Natural killer cell (primary cell): ENCODE data around the gene IQSEC1. TPM values are rescaled to one million over a fixed set of nuclear protein-coding genes. Genes with fewer than 3 reads are reported as not detected.
A peak's percentile ranks its signal among the peaks of the same experiment; 100 is the strongest.

Source experiments
- ATAC-seq, 3 donors: fragments of 150-1000 bp in 2 of 3; fragments of 200-7000 bp in 1 of 3; cut with Tn5 transposase; 1 replicate in 1 of 3; 2 replicates in 2 of 3; pipeline ENCODE4 v1.10.0; 2021; ENCODE audit warnings: mild to moderate bottlenecking in 2 of 3, moderate library complexity in 2 of 3
- DNase-seq, 2 donors: peaks; one replicate each; pipeline versions ENCODE4 v3.0.0 to v3.0.0-alpha.2; 2013 to 2021; ENCODE audit warnings: mixed read lengths in 1 of 2
- H3K27ac ChIP-seq: one replicate; pipeline ENCODE4 v1.5.1; 2013; ENCODE audit warnings: mild to moderate bottlenecking, low read length
- H3K27me3 ChIP-seq: one replicate; pipeline ENCODE4 v1.6.1; 2013; ENCODE audit warnings: low read length; ENCODE audit not compliant: control insufficient read depth, insufficient read depth
- H3K36me3 ChIP-seq: one replicate; pipeline ENCODE4 v1.6.1; 2013; ENCODE audit warnings: low read length; ENCODE audit not compliant: control insufficient read depth, insufficient read depth
- H3K4me1 ChIP-seq: one replicate; pipeline ENCODE4 v1.6.1; 2013; ENCODE audit warnings: low read length; ENCODE audit not compliant: control insufficient read depth, insufficient read depth
- H3K4me3 ChIP-seq: one replicate; pipeline ENCODE4 v1.5.1; 2013; ENCODE audit warnings: low read length
- H3K9me3 ChIP-seq: one replicate; pipeline ENCODE4 v1.6.1; 2013; ENCODE audit warnings: low read length; ENCODE audit not compliant: control insufficient read depth, insufficient read depth
- H3K27ac Mint-ChIP-seq, 2 donors: one replicate each; pipeline ENCODE4 v1.8.0; 2022; ENCODE audit warnings: mild to moderate bottlenecking in 2 of 2, mixed read lengths in 2 of 2, moderate library complexity in 1 of 2
- H3K27me3 Mint-ChIP-seq, 2 donors: one replicate each; pipeline ENCODE4 v1.8.0; 2022; ENCODE audit warnings: low read depth in 2 of 2, mixed read lengths in 2 of 2
- H3K36me3 Mint-ChIP-seq: one replicate; pipeline ENCODE4 v1.8.0; 2022; ENCODE audit warnings: mixed read lengths
- H3K4me1 Mint-ChIP-seq, 2 donors: one replicate each; pipeline ENCODE4 v1.8.0; 2022; ENCODE audit warnings: mixed read lengths in 2 of 2
- H3K4me3 Mint-ChIP-seq: one replicate; pipeline ENCODE4 v1.8.0; 2022; ENCODE audit warnings: mild to moderate bottlenecking, moderate library complexity, mixed read lengths
- H3K9me3 Mint-ChIP-seq, 2 donors: one replicate each; pipeline ENCODE4 v1.8.0; 2022; ENCODE audit warnings: mixed read lengths in 2 of 2
- WGBS: methylation state at CpG from one replicate; pipeline ENCODE4 v1.1.7; 2013; ENCODE audit warnings: missing lambda C conversion rate; ENCODE audit not compliant: insufficient coverage; 5-methylcytosine and 5-hydroxymethylcytosine counted together
- intact Hi-C: fragments of 100-400 bp; cut with micrococcal nuclease; formaldehyde crosslinking; loops from one replicate; pipeline ENCODE4 v1.14.2; 2022
- total RNA-seq, 4 donors: library from RNA; stranded (reverse); fragments of 120-200 nt in 1 of 4; gene quantifications; one replicate each; pipeline versions ENCODE4 v1.2.3 to v1.2.4, GENCODE V29; 2013 to 2022
- TF ChIP-seq, protein P1 (sequence below): fragments of 200-600 bp; IDR thresholded peaks from one replicate; pipeline ENCODE4 v1.8.0; 2022; ENCODE audit warnings: antibody characterized with exemption

The IQSEC1 gene
- total RNA-seq, 3 donors from 2014 or later (not counting 1 experiment from before 2014, with no cell fraction given) = 124 to 189 (median 138) TPM

DNA sequence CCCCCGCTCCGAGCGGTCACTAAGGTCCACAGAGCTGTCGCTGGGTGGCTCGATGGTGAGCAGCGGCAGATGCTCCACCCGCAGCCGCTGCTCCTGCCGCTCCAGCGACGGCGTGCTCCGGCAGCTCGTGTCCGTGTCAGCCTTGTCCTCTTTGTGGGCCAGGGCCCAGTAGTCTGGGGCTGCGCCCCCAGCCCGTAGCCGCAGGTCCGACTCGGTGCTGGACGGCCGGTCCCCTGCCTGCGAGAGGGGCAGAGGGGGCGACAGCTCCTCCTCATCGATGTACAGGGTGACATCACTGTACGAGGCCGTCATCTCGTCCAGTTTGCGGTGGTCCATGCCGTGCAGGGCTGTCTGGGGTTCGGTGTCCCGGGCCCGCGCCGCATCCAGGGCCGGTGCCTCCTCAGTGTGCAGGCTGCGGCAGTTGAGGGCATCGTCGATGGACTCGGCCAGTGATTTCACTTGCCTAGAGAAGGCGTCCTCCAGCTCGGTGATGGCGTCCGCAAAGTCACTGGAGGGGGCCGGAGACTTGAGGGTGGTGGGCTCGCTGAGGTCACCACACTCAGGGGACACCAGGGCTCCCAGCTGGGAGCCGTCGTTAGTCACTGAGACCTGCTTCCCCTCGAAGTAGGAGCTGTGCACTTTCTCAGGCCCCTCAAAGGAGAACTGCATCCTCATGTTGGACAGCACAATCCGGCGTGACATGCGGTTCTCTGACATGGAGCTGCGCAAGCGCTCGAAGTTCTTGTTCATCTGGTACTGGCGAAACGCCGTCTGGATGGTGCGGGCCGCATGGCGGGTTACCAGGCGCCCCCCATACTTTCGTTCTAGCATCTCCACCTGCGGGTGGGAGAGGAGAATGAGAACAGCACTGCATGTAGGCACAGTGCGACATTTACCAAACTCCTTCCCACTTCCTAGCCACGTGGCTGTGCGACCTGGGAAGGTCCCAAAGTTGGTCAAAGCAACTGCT lies 137.1 kb downstream of the IQSEC1 start:
- peaks cover 8% of the 10 kb centered on the region for H3K36me3 Mint-ChIP-seq
- no peak overlapping the region for H3K4me3 Mint-ChIP-seq
- intact Hi-C loops = no loop called here
- no peaks in the 10 kb centered on the region for H3K27me3 Mint-ChIP-seq
- H3K4me1 ChIP-seq = peaks cover 6% of the 10 kb centered on the region
- TF ChIP-seq, protein P1, sequence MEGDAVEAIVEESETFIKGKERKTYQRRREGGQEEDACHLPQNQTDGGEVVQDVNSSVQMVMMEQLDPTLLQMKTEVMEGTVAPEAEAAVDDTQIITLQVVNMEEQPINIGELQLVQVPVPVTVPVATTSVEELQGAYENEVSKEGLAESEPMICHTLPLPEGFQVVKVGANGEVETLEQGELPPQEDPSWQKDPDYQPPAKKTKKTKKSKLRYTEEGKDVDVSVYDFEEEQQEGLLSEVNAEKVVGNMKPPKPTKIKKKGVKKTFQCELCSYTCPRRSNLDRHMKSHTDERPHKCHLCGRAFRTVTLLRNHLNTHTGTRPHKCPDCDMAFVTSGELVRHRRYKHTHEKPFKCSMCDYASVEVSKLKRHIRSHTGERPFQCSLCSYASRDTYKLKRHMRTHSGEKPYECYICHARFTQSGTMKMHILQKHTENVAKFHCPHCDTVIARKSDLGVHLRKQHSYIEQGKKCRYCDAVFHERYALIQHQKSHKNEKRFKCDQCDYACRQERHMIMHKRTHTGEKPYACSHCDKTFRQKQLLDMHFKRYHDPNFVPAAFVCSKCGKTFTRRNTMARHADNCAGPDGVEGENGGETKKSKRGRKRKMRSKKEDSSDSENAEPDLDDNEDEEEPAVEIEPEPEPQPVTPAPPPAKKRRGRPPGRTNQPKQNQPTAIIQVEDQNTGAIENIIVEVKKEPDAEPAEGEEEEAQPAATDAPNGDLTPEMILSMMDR = no peak
- H3K9me3 ChIP-seq = no peaks in the 10 kb centered on the region
- H3K36me3 ChIP-seq = peaks cover 91% of the 10 kb centered on the region
- H3K9me3 Mint-ChIP-seq = no peaks in the 10 kb centered on the region
- H3K27me3 ChIP-seq = no peaks in the 10 kb centered on the region
- no peak overlapping the region for H3K27ac ChIP-seq
- peaks cover 10 to 18% of the 10 kb centered on the region in 2 donors for H3K4me1 Mint-ChIP-seq
- H3K27ac Mint-ChIP-seq = no peak overlapping the region
- no peak overlapping the region for H3K4me3 ChIP-seq
- DNase-seq = no peak
- WGBS = 97% methylated on average over 67 of the region's 67 CpGs
- no peak for ATAC-seq

DNA sequence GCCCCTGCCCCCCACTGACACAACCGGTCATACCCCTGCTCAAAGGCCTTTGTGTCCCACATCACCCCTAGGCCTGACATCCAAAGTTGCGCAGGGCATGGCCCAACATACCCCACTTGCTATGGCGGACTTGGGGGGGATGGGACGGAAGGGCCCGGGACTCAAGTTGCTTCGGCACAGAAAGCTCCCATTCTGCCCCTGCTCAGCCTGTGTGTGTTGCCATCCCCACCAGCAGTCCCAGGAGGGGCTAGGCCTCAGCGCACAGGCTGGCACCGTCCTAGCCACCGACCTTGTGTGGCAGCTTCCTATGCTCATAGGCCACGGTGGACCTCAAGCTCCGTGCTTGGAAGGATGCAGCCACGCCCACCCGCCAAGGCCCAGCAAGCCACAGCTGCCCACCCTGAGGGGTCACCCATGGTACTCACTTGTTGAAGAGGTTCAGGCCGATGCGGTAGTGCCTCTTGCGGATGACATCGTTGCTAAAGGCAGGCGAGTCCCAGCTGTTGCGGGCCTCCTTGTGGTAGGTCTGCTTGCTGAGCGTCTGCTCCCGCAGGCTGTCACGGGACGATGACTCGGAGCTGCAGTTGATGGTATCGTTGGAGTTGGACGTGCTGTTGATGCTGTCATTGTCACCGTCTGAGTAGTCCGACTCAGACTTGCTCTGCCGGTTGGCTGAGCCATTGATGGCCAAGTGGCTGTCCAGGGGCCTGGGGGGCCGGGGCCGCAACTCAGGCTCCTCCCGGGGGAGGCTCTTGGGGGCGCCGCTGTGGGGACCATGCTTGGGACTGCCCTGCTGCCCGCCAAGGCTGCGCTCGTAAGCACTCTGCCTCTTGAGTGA lies 138.0 kb downstream of the IQSEC1 start:
- Mint-ChIP-seq H3K36me3 (peaks cover 8% of the 10 kb centered on the region), H3K9me3 (no peaks in the 10 kb centered on the region), H3K4me3 (no peak overlapping the region), H3K27ac (peak overlapping the region in 1 of 2 donors; percentile 31), H3K4me1 (peaks cover 12 to 20% of the 10 kb centered on the region in 2 donors), H3K27me3 (no peaks in the 10 kb centered on the region)
- no peak for DNase-seq
- intact Hi-C loops = no loop called here
- H3K9me3 ChIP-seq = no peaks in the 10 kb centered on the region
- 97% methylated on average over 37 of the region's 37 CpGs for WGBS
- no peaks in the 10 kb centered on the region for H3K27me3 ChIP-seq
- H3K36me3 ChIP-seq = peaks cover 91% of the 10 kb centered on the region
- no peak overlapping the region for H3K4me3 ChIP-seq
- H3K27ac ChIP-seq = no peak overlapping the region
- peaks cover 2% of the 10 kb centered on the region for H3K4me1 ChIP-seq
- no peak for ATAC-seq
- TF ChIP-seq, protein P1 = no peak

DNA sequence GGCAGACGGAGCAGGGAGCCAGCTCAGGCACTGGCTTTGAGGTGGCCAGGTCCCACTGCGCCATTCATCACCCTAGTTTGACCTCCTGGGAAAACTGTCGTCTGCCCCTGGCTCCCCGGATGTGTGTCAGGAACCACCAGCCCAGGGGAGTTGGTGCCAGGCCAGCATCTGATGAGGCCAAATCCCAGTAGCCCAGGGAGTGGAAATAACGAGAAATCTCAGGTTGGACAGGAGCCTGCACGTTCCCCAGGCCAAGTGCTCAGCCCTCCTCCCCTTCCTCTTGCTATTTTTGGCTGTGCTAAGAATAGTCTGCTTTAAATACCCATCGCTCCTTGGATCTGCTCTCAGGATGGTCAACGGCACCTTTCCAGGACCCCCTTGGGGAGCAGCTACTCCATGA lies 138.8 kb downstream of the IQSEC1 start:
- ATAC-seq (no peak), DNase-seq (no peak)
- WGBS = 80% methylated on average over 8 of the region's 8 CpGs
- intact Hi-C loops = no loop called here
- Histone ChIP-seq H3K27me3 (no peaks in the 10 kb centered on the region), H3K36me3 (peaks cover 85% of the 10 kb centered on the region), H3K9me3 (no peaks in the 10 kb centered on the region), H3K4me3 (no peak overlapping the region), H3K4me1 (peaks cover 5% of the 10 kb centered on the region), H3K27ac (no peak overlapping the region)
- Mint-ChIP-seq H3K9me3 (no peaks in the 10 kb centered on the region), H3K4me3 (no peak overlapping the region), H3K27ac (no peak overlapping the region), H3K27me3 (no peaks in the 10 kb centered on the region), H3K4me1 (peaks cover 16 to 20% of the 10 kb centered on the region in 2 donors), H3K36me3 (peaks cover 2% of the 10 kb centered on the region)
- TF ChIP-seq, protein P1 = no peak
